Epithelial cell of esophagus (primary cell): ENCODE data around the gene AMER3.
"Not testable (repeated sequence)": the region's sequence is repeated elsewhere in the genome, so short reads cannot be mapped to it uniquely, and the experiment has no call there.

ENCODE experiments used
- DNase-seq: peaks from one replicate; pipeline ENCODE4 v3.0.0; 2010; ENCODE audit warnings: low read depth
- H3K4me3 ChIP-seq: 2 replicates; pipeline ENCODE4 v1.5.1; 2011; ENCODE audit warnings: mild to moderate bottlenecking, low read length, control low read depth
- TF ChIP-seq, protein P1 (sequence below): IDR thresholded peaks from 2 replicates; pipeline ENCODE4 v1.5.1; 2011; ENCODE audit warnings: low read depth, mild to moderate bottlenecking, low read length, control low read depth, inconsistent platforms; ENCODE audit not compliant: insufficient read depth; ENCODE audit errors: missing control alignments

The AMER3 gene, protein sequence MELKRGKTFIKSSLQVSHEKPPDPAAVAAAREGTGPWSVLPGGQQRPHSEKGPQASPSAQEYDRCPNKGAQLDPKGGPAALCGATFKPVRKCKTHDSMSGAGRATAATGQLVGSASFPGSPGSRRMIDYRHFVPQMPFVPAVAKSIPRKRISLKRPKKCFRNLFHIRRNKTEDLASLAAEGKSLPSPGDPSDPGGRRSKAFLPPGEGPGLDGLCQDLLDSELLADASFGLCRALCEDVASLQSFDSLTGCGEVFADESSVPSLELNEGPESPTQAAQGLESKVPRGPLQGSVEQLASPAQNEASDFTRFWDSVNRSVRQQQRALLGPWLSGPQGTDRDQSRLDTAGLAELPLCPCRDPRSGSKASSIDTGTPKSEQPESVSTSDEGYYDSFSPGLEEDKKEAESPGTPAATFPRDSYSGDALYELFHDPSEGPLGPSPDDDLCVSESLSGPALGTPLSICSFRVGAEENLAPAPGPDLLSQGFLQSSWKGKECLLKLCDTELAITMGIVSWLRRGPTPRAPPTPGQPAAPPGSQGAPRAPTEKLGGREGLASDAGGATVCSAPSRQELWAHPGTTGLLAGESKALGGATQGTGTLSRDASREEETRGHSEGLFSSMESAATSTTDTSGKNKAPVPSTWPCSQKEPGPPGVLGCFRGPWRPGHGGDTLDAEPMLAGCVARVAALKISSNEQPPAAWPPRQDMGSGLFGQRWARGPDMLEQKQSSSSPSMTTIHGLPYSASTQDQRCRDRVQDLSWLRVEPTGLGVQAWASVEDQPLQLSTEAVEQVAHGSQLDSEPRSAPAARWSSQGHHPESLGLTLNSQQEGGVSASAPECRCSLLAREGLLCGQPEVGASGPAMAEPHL

DNA sequence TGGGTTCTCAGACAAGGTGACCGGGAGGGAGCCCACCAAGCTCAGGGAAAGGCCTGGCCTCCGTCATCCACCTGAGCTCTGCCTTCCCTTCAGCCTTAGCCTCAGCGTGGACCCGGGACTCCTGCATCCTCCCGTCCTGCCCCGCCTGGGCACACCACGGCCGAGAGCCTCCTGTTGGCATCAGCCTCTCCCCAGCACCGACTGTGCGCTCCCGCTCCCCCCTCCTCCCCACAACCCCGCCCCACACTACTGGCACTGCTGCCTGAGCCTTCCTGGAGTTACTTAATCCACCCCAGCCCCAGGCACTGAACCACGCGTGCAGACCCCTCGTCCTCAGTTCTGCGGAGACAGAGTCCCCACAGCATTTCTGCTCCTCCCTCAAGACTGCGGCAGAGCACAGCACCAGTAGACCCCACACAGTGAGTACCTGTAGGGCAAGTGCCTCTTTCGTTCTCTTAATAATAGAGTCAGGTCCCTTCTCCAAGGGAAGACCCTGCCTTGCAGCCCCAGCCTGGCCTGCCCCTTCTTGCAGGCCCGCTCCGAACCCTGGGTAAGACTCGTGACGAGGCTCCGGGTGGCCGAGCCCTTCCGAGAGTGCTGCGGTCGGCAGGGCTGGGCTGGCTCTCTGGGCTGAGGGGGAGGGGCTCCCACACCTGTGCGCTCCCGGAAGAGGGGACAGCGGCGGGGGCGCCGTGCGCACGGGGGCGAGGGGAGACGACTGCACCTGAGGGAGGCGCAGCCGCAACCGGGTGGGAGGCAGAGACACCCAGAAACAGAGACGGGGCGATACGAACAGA, at the start of gene AMER3:
AMER3 (plus strand) TSS at position 285 of the 797 bp plus-strand sequence. CDS start 6,533 bp downstream, outside the sequence.
- no peak for DNase-seq
- peak within 1 kb of the TSS; percentile 15 for H3K4me3 ChIP-seq
- TF ChIP-seq, protein P1, sequence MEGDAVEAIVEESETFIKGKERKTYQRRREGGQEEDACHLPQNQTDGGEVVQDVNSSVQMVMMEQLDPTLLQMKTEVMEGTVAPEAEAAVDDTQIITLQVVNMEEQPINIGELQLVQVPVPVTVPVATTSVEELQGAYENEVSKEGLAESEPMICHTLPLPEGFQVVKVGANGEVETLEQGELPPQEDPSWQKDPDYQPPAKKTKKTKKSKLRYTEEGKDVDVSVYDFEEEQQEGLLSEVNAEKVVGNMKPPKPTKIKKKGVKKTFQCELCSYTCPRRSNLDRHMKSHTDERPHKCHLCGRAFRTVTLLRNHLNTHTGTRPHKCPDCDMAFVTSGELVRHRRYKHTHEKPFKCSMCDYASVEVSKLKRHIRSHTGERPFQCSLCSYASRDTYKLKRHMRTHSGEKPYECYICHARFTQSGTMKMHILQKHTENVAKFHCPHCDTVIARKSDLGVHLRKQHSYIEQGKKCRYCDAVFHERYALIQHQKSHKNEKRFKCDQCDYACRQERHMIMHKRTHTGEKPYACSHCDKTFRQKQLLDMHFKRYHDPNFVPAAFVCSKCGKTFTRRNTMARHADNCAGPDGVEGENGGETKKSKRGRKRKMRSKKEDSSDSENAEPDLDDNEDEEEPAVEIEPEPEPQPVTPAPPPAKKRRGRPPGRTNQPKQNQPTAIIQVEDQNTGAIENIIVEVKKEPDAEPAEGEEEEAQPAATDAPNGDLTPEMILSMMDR, result no peak

DNA sequence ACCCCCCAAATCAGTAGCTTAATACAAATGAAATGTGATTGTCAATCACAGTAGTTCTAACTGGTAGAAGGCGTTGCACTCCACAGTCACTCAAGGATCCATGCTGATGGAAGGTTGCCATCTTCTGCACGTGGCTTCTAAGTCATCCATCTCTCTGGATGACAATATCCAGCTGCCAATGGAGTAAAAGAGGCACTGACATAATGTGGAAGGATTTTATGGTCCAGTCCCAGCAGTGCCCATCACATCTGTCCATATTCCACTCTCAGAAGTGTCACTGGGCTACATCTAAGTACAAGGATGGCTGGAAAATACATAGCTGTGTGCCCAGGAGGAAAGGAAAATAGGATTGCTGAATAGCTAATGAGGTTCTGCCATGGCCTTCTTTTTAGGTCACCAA, 40.5 kb upstream of the AMER3 start:
- DNase-seq, H3K4me3 ChIP-seq: not testable (repeated sequence)

DNA sequence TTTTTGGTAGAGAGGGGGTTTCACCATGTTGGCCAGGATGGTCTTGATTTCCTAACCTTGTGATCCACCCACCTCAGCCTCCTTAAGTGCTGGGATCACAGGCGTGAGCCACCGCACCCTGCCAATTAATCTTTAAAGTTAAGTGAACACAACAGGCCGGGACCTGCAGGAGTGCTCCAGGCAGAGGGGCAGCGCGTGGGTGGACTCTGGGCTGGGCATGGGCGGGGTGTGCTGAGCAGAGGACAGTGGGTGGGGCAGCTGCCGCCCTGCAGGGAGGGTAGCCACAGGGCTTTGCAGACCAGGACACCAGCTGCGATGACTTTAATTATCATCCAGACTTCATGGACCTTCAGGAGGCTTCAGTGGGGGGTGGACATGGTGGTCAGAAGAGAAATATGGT, 35.3 kb upstream of the AMER3 start:
- TF ChIP-seq, protein P1, result no peak
- DNase-seq, result peak; percentile 50
- no peak overlapping the region for H3K4me3 ChIP-seq

DNA sequence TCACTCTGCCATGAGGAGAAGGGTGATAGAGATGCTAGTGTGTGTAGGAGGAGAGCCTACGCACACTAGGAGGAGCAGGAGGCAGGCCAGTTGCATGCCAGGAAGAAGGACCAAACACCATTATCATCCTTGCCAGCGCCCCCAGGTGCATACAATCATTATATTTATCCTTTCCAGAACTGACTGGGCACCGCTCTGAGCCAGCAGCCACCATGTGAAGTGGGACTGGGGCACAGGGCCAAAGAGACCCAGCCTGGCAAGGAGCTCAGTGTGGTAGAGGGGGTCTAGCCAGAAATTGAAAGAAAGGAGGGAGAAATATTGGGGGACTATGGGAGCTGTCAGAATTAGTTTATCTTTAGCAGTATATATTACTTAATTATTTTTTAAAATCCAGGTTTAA, 34.8 kb upstream of the AMER3 start:
- no peak overlapping the region for H3K4me3 ChIP-seq
- no peak for DNase-seq
- TF ChIP-seq, protein P1, result no peak

DNA sequence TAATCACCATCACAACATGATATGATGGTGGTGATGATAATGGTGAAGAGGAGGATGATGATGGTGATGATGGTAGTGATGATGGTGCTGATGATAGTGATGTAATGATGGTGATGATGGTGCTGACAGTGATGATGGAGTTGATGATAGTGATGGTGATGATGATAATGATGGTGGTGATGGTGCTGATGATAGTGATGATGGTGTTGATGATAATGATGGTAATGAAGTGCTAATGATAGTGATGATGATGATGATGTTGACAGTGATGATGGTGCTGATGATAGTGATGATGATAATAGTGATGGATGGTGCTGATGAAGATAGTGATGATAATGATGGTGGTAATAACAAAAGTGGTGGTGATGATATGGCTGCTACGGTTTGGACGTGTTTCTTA, 30.9 kb upstream of the AMER3 start:
- H3K4me3 ChIP-seq, result no peak overlapping the region
- TF ChIP-seq, protein P1, result no peak
- DNase-seq, result no peak

DNA sequence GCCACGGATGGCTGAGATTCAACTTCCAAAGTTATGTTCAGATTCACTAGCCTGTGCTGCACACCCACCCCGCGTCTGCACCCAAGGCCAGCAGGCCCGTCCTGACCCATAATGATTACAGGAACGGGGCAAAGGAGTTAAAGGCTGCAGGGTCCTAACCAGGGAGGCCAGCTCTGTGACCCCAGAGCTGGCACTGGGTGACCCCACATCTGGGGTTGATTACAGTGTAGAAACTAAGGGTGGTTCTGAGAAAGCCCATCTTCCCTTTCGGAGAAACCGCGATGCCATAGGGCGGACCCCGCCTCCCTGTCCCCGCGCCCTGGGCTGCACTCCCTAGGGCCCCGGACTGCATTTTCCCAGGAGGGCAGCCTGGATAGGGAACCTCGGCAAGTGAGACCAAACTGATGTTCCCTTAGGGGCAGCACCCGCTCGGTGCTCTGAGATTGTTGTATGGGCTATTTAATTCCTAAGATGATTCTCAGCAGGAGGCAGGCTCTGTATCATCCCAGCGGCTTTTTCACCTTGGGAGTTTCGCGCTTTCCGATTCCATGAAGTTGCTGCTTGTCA, 28.6 kb upstream of the AMER3 start:
- TF ChIP-seq, protein P1, result no peak
- H3K4me3 ChIP-seq, result peak overlapping the region; percentile 50
- no peak for DNase-seq
